ENCODE data around the gene PAM16. TPM values are rescaled to one million over a fixed set of nuclear protein-coding genes. Genes with fewer than 3 reads are reported as not detected.
A peak's percentile ranks its signal among the peaks of the same experiment; 100 is the strongest.

Gene PAM16
- polyA plus RNA-seq, 6 donors from 2014 or later = 33.1 to 54.6 (median 47.6) TPM

DNA sequence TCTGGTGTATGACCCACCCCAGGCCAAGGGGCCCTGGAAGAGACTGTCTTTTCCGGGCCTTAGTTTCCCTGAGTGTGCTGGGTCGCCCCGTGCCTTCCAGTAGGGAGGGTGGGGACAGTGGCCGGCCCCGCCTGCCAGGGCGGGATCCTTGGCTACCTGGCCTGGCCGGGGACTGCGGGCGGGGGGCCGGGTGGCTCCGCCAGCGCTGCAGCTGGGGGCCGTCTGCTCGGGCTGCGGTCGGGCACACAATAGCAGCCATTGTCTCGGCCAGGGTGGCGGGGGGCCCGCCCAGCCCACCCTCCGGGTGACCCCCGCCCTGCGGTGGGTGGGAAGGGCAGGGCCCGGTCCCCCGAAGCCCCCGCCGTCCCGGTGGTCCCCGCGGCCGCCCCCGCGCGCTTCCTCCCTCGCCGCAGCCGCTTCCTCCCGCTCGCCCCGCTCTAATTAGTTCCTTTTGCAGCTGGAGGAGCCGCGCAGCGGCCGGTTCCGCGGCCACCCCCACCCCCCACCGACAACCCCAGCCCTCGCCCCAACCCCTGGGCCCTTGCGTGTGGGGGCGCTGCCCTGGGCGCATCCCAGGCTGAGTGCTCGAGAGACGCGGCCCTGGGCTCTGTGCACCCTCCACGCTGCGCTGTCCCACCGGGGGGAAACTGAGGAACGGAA, 23.6 kb downstream of the PAM16 start:
- peaks cover 4 to 17% (median 13%) of the 10 kb centered on the region in 3 donors for H3K4me1 Mint-ChIP-seq
- no peak overlapping the region for H3K27ac Mint-ChIP-seq
- peak overlapping the region in 5 of 8 donors; percentile 42 to 81 (median 76) for H3K4me3 Mint-ChIP-seq
- peak; percentile 26 to 31 for ATAC-seq (ENCODE audit: low read depth in 2 of 2)
- H3K27me3 Mint-ChIP-seq = peaks cover 0 to 4% (median 0%) of the 10 kb centered on the region in 3 donors
- H3K36me3 Mint-ChIP-seq = no peaks in the 10 kb centered on the region
- H3K9me3 Mint-ChIP-seq = no peaks in the 10 kb centered on the region
- DNase-seq = no peak

DNA sequence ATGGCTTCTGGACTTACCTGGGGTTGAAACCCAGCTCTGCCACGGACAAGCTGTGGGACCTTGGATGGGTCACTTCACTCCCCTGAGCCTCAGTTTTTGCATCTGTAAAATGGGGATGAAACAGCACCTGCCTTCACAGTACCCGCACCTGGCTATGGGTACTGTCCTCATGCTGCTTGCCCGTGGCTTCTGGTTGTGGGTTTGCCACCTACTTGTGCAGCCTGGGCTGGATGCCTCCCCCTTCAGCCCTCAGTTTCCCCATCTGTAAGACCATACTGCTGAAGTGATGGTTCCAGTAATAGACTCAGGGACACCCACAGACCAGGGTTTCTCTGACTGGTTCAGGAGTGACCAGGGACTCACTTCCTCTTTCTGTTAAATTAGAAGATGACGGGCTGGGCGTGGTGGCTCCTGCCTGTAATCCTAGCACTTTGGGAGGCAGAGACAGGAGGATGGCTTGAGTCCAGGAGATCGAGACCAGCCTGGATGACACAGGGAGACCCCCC, 25.8 kb downstream of the PAM16 start:
- DNase-seq = peak; percentile 23
- Mint-ChIP-seq H3K4me3 (peak overlapping the region in 5 of 8 donors; percentile 8 to 75 (median 45)), H3K27me3 (no peaks in the 10 kb centered on the region), H3K9me3 (no peaks in the 10 kb centered on the region), H3K27ac (peak overlapping the region in 1 of 6 donors; percentile 15), H3K36me3 (no peaks in the 10 kb centered on the region), H3K4me1 (peaks cover 4 to 17% (median 13%) of the 10 kb centered on the region in 3 donors)
- peak; percentile 30 to 33 for ATAC-seq (ENCODE audit: low read depth in 2 of 2)

DNA sequence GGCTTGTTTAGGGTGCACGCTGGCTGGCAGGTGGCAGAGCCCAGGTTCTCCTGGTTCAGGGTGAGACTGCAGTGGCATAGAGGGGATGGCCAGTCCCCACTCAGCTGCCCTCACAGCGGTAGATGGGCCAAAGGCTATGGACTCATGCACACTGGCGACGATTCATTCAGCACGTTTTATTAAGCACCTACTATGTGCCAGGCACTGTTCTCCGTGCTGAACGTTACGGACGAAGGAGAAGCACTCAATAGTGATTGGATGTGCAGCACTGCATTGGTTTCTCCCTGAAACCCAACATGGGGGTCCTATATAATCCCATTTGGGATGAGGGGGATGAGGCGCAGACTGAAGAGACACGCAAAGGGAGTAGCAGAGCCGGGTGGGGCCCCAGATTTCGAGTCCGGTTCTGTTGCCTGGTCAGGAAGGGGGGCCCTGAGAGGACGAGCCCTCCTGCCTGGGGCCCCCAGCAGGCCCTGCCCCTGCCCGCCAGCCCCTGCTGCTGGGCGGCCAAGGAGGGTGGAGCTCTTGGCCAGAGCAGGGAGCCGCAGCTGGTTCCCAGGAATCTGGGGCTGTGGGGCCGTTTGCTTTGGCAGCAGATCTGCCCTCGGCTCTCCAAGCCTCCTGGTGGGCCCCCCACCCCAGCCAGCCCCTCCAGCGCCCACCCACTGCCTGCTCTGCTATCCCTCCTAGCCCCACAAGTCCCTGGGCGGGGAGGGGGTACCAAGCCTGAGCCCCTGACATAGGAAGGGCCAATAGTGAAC, 26.4 kb downstream of the PAM16 start:
- Mint-ChIP-seq H3K9me3 (no peaks in the 10 kb centered on the region), H3K27me3 (no peaks in the 10 kb centered on the region), H3K4me3 (peak overlapping the region in 1 of 8 donors; percentile 23), H3K4me1 (peaks cover 4 to 13% (median 13%) of the 10 kb centered on the region in 3 donors), H3K36me3 (no peaks in the 10 kb centered on the region), H3K27ac (no peak overlapping the region)
- no peak for DNase-seq
- ATAC-seq (ENCODE audit: low read depth in 2 of 2) = no peak

DNA sequence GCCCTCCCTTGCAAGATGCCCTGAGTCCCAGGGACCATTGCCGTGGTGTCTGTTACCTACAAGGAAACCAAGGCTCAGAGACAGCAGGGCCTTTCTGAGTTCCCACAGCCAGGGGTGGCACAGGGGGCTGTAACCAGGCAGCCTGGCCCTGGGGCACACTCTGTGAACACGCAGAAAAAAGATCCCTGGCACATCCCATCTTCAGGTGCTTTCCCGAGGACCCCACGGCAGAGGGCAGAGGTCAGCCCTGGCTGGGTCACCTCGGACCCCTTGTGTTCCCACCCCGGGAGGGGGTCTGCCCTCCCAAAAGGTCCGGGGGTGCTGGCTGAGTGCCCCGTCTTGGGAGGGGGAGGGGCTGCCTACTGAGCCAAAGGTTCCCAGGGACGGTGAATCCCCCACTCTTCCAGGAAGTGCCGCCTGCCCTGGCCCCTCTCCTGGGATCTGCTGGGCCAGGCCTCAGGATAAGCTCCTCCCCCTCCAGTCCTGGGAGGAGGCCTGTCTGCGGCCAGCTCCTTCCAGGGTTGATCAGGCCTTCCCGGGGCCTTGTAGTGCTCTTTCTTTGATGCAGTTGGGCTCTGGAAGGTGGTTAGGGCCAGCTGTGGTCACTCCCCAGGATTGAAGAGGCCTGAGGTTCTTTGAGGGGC, 27.2 kb downstream of the PAM16 start:
- Mint-ChIP-seq H3K9me3 (no peaks in the 10 kb centered on the region), H3K36me3 (no peaks in the 10 kb centered on the region), H3K27me3 (no peaks in the 10 kb centered on the region), H3K27ac (no peak overlapping the region), H3K4me3 (peak overlapping the region in 1 of 8 donors; percentile 15), H3K4me1 (peaks cover 8 to 20% (median 12%) of the 10 kb centered on the region in 3 donors)
- no peak for DNase-seq
- no peak for ATAC-seq (ENCODE audit: low read depth in 2 of 2)

DNA sequence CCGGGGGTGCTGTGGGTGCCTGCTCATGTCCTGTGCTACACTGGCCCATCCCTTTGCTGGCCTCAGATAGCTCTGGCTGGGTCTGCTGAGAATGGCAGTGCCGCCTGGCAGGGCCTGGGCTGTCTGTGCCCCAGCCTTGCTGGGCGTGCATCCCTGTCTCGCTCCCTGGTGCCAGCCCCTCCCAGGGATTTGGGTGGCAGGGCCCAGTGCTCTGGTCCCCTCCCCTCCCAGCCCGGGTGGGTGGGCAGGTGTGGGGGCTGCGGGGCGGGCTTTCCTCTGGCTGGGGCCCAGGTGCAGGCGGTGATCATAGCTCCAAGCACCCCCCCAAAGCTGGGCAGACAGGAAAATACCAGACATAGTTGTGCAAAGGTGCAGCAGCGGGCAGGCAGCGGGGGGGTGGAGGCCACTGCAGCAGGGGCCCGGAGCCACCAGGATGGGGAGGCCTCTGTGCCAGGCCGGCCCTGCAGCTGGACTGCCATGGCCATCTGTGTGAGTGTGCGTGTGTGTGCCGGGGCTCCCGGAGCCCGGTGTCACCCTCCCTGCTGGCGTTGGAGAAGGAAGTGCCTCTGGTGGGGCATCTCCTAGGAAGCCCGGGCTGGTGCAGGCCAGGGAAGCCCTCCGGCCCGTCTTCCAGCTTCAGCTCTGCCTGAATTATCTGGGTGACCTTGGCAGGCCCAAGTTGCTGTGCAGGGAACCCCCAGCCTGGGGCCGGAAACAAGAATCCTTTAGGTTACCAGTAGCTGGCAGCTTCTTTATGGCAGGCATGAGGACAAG, 27.9 kb downstream of the PAM16 start:
- Mint-ChIP-seq H3K4me1 (peaks cover 8 to 20% (median 16%) of the 10 kb centered on the region in 3 donors), H3K9me3 (no peaks in the 10 kb centered on the region), H3K27me3 (peaks cover 0 to 6% (median 0%) of the 10 kb centered on the region in 3 donors), H3K27ac (peak overlapping the region in 1 of 6 donors; percentile 43), H3K4me3 (peak overlapping the region in 1 of 8 donors; percentile 15), H3K36me3 (no peaks in the 10 kb centered on the region)
- ATAC-seq (ENCODE audit: low read depth in 2 of 2) (no peak), DNase-seq (no peak)

DNA sequence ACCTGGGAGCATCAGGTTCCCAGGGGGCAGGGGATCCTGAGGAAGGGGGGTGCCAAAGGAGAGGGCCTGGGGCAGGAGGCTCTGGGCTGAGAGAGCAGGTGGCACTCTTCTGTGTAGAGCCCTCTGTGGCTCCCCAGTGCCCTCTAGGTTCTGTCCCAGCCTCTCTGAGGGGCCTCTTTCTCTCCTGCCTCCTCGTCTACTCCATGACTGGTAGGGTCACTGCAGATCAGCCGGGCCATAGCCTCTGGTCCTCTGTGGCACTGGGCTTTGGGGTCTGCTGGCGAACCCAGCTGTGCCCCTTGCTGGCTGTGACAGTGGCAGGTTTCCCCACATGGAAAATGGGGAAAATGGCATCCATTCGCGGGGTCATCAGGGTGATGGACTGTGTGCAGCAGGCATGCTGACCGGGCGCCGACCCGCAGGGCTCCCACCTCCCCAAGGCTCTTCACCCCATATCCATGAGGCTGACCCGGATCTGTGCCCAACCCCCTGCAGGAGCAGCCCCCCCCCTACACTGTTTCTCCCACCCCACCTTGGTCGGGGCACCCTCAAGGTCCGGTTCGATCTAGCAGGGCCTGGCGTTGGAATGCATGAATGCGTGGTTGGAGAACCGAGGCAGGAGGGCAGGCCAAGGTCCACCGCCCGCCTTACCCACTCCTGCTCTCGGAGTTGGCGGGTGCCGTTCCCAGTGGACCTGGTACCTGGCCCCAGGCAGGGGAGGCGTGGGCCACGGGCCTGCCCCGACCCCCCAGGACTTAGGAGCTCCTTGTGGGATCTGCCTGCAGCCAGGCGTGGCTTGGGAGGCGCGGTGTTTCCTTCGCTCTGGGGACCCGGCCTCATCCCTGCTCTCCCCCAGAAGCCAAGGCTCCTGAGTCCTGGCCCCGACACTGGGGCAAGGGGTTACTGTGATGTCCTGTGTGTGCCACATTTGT, 28.7 kb downstream of the PAM16 start:
- Mint-ChIP-seq H3K4me1 (peaks cover 8 to 17% (median 16%) of the 10 kb centered on the region in 3 donors), H3K4me3 (no peak overlapping the region), H3K36me3 (no peaks in the 10 kb centered on the region), H3K27me3 (peaks cover 0 to 11% (median 0%) of the 10 kb centered on the region in 3 donors), H3K9me3 (no peaks in the 10 kb centered on the region), H3K27ac (peak overlapping the region in 1 of 6 donors; percentile 43)
- DNase-seq = no peak
- no peak for ATAC-seq (ENCODE audit: low read depth in 2 of 2)

DNA sequence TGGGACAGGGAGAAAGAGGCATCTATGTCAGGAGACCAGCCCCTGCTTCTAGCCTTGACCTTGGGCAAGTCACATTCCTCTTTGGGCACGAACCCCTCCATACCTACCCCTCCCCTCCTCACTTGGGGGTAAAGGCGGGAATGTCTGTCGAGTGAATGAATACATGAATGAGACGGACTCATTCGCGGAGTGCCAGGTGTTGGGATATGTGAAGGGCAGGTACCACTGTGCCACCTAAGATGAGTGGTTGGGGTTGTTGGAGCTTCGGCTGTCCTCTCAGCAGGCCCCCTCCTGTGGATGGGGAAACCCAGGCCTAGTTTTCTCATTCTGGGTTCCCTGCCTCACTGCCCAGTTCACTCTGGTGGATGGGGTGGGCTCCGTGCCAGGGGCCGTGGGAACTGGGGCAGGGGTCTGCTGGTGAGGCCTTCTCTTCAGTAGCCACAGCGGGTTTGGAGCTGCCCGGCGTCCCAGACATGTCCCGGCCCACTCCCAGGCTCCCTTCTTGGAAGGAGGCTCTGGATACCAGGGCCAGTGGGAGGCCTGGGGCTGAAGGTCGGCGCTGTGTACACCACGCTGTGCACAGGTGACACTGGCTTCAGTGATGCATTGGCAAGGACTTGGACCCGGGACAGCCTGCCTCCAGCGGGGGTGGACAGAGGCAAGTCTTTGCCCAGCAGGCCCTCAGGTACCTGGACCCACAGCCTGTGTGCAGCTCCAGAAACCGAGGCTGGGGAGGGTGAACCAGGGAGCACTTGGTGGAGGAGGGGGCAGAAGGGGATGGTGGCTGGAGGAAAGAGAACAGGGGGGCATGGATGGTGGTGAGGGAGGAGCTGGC, 29.6 kb downstream of the PAM16 start:
- Mint-ChIP-seq H3K36me3 (no peaks in the 10 kb centered on the region), H3K4me1 (peaks cover 8 to 17% (median 15%) of the 10 kb centered on the region in 3 donors), H3K27ac (no peak overlapping the region), H3K4me3 (no peak overlapping the region), H3K9me3 (no peaks in the 10 kb centered on the region), H3K27me3 (peaks cover 0 to 18% (median 0%) of the 10 kb centered on the region in 3 donors)
- no peak for DNase-seq
- no peak for ATAC-seq (ENCODE audit: low read depth in 2 of 2)

DNA sequence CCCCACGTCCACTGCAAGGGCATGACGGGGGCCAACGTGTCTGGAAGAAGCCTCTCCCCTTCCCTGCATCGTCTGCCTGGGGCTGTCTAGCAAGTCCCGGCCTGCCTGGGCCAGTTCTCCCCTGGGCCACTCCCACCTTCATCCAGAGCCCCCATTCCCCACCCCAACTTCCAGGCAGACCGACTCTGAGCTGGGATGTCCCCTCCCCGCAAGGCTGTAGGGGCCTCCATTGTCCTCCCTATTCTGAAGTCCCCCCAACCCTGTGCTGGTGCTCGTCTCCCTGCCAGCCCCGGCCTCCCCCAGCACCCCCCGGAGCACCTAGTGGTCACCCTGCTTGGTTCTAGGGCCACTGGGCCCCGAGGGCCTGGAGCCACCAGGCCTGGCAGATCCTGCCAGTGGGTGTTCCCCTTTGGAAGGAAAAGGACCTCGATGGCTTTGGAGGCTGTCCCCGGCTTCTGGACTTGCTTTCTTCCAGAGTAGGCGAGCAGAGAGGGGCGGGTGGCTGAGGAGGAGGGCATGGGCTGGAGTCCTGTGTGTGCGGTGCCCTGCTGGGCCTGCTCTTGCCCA, 30.5 kb downstream of the PAM16 start:
- Mint-ChIP-seq H3K4me1 (peaks cover 8 to 17% (median 8%) of the 10 kb centered on the region in 3 donors), H3K9me3 (no peaks in the 10 kb centered on the region), H3K36me3 (no peaks in the 10 kb centered on the region), H3K27ac (no peak overlapping the region), H3K4me3 (no peak overlapping the region), H3K27me3 (peaks cover 0 to 18% (median 0%) of the 10 kb centered on the region in 3 donors)
- no peak for DNase-seq
- ATAC-seq (ENCODE audit: low read depth in 2 of 2) = no peak

DNA sequence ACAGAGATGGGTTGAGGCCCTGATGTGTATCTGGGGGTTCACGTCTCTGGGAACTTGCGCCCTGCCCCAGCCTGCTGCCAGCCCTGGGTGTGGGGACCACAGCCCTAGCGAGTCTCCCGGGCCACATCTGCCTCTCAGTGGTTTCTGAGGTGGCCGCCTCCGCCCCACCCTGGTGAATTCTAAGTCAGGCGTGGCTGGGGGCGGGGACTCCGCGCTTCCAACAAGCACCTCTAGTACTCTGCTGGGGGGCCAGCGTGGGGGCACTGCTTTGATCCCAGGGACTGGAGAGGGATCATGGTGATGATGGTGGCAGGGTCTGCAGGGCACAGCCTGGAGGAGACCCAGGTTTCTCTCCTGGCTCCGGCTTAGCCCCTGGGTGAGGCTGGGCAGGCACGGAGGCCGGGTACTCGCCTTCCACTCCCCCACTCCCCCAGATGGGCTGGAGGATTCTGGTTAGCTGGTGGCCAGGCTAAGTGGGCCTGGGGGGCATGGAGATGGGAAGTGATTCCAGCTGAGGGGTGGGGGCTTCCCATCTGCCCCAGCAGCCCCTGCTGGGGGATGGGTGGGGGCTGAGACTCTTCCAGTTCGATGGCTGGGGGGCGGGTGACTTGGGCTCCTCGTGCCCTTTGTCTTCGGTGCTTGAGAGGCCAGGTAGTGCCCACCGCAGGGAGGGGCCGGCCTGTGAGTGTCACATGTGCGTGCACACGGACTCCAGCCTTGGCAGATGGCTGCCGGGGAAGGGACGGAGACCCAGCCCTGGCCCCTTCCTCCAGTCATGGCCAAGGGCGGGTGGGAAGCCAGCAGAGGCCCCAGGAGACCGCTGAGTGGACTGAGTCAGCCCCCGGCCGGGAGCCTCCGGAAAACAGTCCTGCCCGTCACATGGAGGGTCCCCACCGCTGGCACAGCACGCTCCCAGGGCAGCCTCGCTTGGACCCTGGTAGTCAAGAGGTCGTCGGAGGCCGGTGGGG, 31.4 kb downstream of the PAM16 start:
- no peak overlapping the region for H3K27ac Mint-ChIP-seq
- peak; percentile 36 for DNase-seq

DNA sequence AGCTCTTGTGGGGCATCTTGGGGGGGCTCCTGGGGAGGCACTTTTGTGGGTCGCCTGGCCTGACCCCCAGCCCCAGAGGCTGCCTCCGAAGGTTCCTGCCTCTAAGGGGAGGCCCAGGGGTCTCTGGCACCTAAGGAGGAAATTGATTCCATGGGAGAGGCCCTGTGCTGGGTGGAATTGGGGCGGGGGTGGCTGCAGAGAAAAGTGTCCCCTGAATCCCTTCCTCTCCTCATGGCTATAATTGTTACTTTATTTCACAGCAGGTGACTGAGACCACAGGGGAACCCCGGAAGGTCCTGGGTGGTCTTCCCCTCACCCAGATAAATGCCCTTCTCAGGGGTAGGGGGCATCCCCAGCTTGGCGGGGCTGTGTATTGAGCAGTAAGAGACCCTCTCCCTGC, 32.2 kb downstream of the PAM16 start:
- Mint-ChIP-seq H3K4me1 (peaks cover 13 to 23% (median 14%) of the 10 kb centered on the region in 3 donors), H3K27ac (no peak overlapping the region), H3K27me3 (peaks cover 10 to 30% (median 11%) of the 10 kb centered on the region in 3 donors), H3K36me3 (peaks cover 0 to 10% of the 10 kb centered on the region in 2 donors), H3K4me3 (peak overlapping the region in 1 of 8 donors; percentile 65), H3K9me3 (no peaks in the 10 kb centered on the region)
- no peak for ATAC-seq (ENCODE audit: low read depth in 2 of 2)
- no peak for DNase-seq

More for the DNA sequence above, 31.4 kb downstream of the PAM16 start:
- H3K36me3 Mint-ChIP-seq = peaks cover 0 to 3% of the 10 kb centered on the region in 2 donors
- peaks cover 2 to 22% (median 3%) of the 10 kb centered on the region in 3 donors for H3K27me3 Mint-ChIP-seq
- peak; percentile 65 to 79 for ATAC-seq (ENCODE audit: low read depth in 2 of 2)
- H3K9me3 Mint-ChIP-seq = no peaks in the 10 kb centered on the region
- peaks cover 6 to 16% (median 8%) of the 10 kb centered on the region in 3 donors for H3K4me1 Mint-ChIP-seq
- peak overlapping the region in 2 of 8 donors; percentile 36 to 65 for H3K4me3 Mint-ChIP-seq
